ENCODE results near the gene RANBP3.
"Not testable (repeated sequence)": the region's sequence is repeated elsewhere in the genome, so short reads cannot be mapped to it uniquely, and the experiment has no call there.

DNA sequence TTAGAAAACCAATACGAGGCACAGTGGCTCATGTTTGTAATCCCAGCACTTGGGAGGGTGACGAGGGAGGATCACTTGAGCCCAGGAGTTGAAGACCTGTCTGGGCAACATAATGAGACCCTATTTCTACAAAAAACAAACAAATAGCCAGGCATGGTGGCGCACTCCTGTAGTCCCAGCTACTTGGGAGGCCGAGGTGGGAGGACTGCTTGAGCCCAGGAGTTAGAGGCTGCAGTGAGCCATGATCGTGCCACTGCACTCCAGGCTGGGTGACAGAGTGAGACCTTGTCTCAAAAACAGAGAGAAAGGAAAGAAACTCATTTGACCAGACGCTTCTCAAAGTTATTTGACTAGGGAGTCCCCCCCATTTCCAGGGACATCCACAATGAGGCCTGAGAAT lies 14.7 kb downstream of the RANBP3 start:
- TF ChIP-seq, protein P1, sequence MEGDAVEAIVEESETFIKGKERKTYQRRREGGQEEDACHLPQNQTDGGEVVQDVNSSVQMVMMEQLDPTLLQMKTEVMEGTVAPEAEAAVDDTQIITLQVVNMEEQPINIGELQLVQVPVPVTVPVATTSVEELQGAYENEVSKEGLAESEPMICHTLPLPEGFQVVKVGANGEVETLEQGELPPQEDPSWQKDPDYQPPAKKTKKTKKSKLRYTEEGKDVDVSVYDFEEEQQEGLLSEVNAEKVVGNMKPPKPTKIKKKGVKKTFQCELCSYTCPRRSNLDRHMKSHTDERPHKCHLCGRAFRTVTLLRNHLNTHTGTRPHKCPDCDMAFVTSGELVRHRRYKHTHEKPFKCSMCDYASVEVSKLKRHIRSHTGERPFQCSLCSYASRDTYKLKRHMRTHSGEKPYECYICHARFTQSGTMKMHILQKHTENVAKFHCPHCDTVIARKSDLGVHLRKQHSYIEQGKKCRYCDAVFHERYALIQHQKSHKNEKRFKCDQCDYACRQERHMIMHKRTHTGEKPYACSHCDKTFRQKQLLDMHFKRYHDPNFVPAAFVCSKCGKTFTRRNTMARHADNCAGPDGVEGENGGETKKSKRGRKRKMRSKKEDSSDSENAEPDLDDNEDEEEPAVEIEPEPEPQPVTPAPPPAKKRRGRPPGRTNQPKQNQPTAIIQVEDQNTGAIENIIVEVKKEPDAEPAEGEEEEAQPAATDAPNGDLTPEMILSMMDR (IDR thresholded peaks at IDR 0.05; ENCODE audit: low read length) = not testable (repeated sequence)
- not testable (repeated sequence) for TF ChIP-seq EZH2phosphoT487 (IDR thresholded peaks at IDR 0.05; ENCODE audit: low read length); EZH2 (optimal IDR thresholded peaks at IDR 0.05; ENCODE audit: low read depth, low read length)

All from MM.1S (cell line).